ENCODE measurements around the gene PTGR2. TPM values are rescaled to one million over a fixed set of nuclear protein-coding genes. Genes with fewer than 3 reads are reported as not detected.

Gene PTGR2
- total RNA-seq (2022) (9.4 and 12.0 TPM in 2 replicates), Bru-seq, nascent RNA (percentile 69 among the genes with signal in this experiment), BruChase-seq, experiment 1, labeled RNA remaining after a 6-hour chase (percentile 81 among the genes with signal in this experiment), BruChase-seq, experiment 2, labeled RNA remaining after a 2-hour chase (percentile 79 among the genes with signal in this experiment)
- long read RNA-seq, partial matches to known transcripts = 1 of 16 reads
- long read RNA-seq, other reads (novel, unspliced or antisense) = 8 of 16 reads

- TSS peak; percentile 84 for BruUV-seq (replicated peaks)
- peaks cover 17% of the 10 kb centered on the region for H3K4me1 Mint-ChIP-seq (ENCODE audit: low read depth, unreplicated experiment)
- CTCF ChIA-PET = interaction anchor here (0.5 to 1.8 kb wide), 8 partner anchors 10 to 274 kb away, joined by 3 to 8 read pairs (median 3); a partner anchor contains a TSS
- H3K9me3 Mint-ChIP-seq (ENCODE audit: low read depth, unreplicated experiment) = no peaks in the 10 kb centered on the region
- intact Hi-C loops (cut with micrococcal nuclease; ENCODE audit: unreplicated experiment) = no loop called here
- no peaks in the 10 kb centered on the region for H3K27me3 Mint-ChIP-seq (ENCODE audit: unreplicated experiment)
- H3K4me3 Mint-ChIP-seq (ENCODE audit: low read depth, unreplicated experiment) = peak within 1 kb of the TSS; percentile 78
- peak; percentile 95 for DNase-seq
- peaks cover 17% of the 10 kb centered on the region for H3K36me3 Mint-ChIP-seq (ENCODE audit: insufficient read depth, unreplicated experiment)
- no peak for TF ChIP-seq CTCF (IDR thresholded peaks at IDR 0.05; ENCODE audit: unreplicated experiment)
- H3K27ac Mint-ChIP-seq (ENCODE audit: unreplicated experiment) = peak within 1 kb of the TSS; percentile 77
Observed at GRCh38 chr14:73851567-73852382, at the start of gene PTGR2. PTGR2 (plus strand) TSS chr14:73851831; CDS start chr14:73858863, 7,032 bp downstream.

GRCh38 chr14:73802431-73803188 lies 49.0 kb upstream of the PTGR2 start:
- H3K9me3 Mint-ChIP-seq (ENCODE audit: low read depth, unreplicated experiment) = no peaks in the 10 kb centered on the region
- TF ChIP-seq CTCF (IDR thresholded peaks at IDR 0.05; ENCODE audit: unreplicated experiment) = no peak
- no peak overlapping the region for H3K4me3 Mint-ChIP-seq (ENCODE audit: low read depth, unreplicated experiment)
- CTCF ChIA-PET = interaction anchor here (0.5 to 0.7 kb wide), 3 partner anchors 16 to 1124 kb away, joined by 3 read pairs; no protein-coding TSS in a partner anchor
- H3K27ac Mint-ChIP-seq (ENCODE audit: unreplicated experiment) = no peak overlapping the region
- DNase-seq = peak; percentile 9
- no peaks in the 10 kb centered on the region for H3K36me3 Mint-ChIP-seq (ENCODE audit: insufficient read depth, unreplicated experiment)
- H3K4me1 Mint-ChIP-seq (ENCODE audit: low read depth, unreplicated experiment) = peaks cover 13% of the 10 kb centered on the region
- intact Hi-C loops (cut with micrococcal nuclease; ENCODE audit: unreplicated experiment) = no loop called here
- H3K27me3 Mint-ChIP-seq (ENCODE audit: unreplicated experiment) = no peaks in the 10 kb centered on the region
- BruUV-seq (replicated peaks) = no TSS peak

- H3K9me3 Mint-ChIP-seq (ENCODE audit: low read depth, unreplicated experiment) = no peaks in the 10 kb centered on the region
- H3K27ac Mint-ChIP-seq (ENCODE audit: unreplicated experiment) = no peak overlapping the region
- peaks cover 11% of the 10 kb centered on the region for H3K4me1 Mint-ChIP-seq (ENCODE audit: low read depth, unreplicated experiment)
- intact Hi-C loops (cut with micrococcal nuclease; ENCODE audit: unreplicated experiment) = no loop called here
- H3K36me3 Mint-ChIP-seq (ENCODE audit: insufficient read depth, unreplicated experiment) = no peaks in the 10 kb centered on the region
- H3K4me3 Mint-ChIP-seq (ENCODE audit: low read depth, unreplicated experiment) = no peak overlapping the region
- CTCF ChIA-PET = no interaction called here
- no peak for TF ChIP-seq CTCF (IDR thresholded peaks at IDR 0.05; ENCODE audit: unreplicated experiment)
- no peaks in the 10 kb centered on the region for H3K27me3 Mint-ChIP-seq (ENCODE audit: unreplicated experiment)
- DNase-seq = no peak
- BruUV-seq (replicated peaks) = no TSS peak
Observed at GRCh38 chr14:73804636-73805035, 47.0 kb upstream of the PTGR2 start.

GRCh38 chr14:73807457-73807856 lies 44.2 kb upstream of the PTGR2 start:
- H3K27me3 Mint-ChIP-seq (ENCODE audit: unreplicated experiment) = peaks cover 9% of the 10 kb centered on the region

More at GRCh38 chr14:73807457-73807856, 44.2 kb upstream of the PTGR2 start:
- Mint-ChIP-seq H3K27ac (ENCODE audit: unreplicated experiment) (no peak overlapping the region), H3K4me3 (ENCODE audit: low read depth, unreplicated experiment) (no peak overlapping the region), H3K36me3 (ENCODE audit: insufficient read depth, unreplicated experiment) (no peaks in the 10 kb centered on the region), H3K4me1 (ENCODE audit: low read depth, unreplicated experiment) (peaks cover 4% of the 10 kb centered on the region), H3K9me3 (ENCODE audit: low read depth, unreplicated experiment) (no peaks in the 10 kb centered on the region)
- CTCF ChIA-PET = no interaction called here
- intact Hi-C loops (cut with micrococcal nuclease; ENCODE audit: unreplicated experiment) = no loop called here
- BruUV-seq (replicated peaks) = no TSS peak
- TF ChIP-seq CTCF (IDR thresholded peaks at IDR 0.05; ENCODE audit: unreplicated experiment) = no peak
- no peak for DNase-seq

All from Calu3 (cell line).